ENCODE measurements around the gene OR2V2. TPM values are rescaled to one million over a fixed set of nuclear protein-coding genes. Genes with fewer than 3 reads are reported as not detected.

Gene OR2V2
- total and polyA plus RNA-seq, 2 donors (not counting 1 experiment from before 2014, with no cell fraction given) = not detected

DNA sequence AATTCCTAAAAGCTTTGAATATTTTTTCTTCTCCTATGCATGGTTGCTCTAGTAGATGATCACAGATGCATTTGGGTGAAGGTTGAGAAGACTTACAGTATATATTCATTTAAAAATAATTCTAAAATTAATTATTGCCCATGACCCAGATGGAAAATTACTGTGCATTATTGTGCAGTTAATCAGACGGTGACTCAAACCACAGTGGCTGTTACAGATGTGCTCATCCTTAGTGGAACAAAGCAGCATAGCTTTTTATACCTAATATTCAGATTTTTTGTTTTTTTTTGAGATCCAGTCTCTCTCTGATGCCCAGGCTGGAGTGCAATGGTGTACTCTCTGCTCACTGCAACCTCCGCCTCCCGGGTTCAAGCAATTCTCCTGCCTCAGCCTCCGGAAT is 27.1 kb upstream of the OR2V2 start:
- Histone ChIP-seq H3K4me1 (ENCODE audit: control insufficient read depth in 2 of 2, insufficient read depth in 2 of 2, low read length in 2 of 2) (peaks cover 1 to 2% of the 10 kb centered on the region in 2 donors), H3K27me3 (replicated peaks in 1 of 4; ENCODE audit: control extremely low read depth in 1 of 4, control insufficient read depth in 3 of 4, insufficient read depth in 4 of 4, low read length in 3 of 4) (peaks cover 0 to 38% (median 17%) of the 10 kb centered on the region in 4 experiments)

DNA sequence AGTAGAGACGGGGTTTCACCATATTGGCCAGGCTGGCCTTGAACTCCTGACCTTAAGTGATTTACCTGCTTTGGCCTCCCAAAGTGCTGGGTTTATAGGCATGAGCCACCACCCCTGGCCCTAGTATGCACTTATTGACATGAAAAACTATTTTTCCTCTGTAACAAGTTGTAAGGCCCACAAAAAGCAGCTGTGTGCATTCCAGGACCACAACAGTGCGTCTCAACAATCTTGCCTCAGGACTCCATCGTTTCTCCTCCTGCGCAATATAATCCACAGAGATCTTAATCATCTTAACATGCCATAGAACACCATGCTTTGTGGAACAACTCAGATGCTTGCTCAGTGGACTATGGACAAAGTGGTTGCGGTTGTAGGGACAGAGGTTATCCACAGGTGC is 26.6 kb upstream of the OR2V2 start:
- H3K36me3 ChIP-seq (replicated peaks in 1 of 2; ENCODE audit: control extremely low read depth in 1 of 2, control insufficient read depth in 1 of 2, extremely low read depth in 1 of 2, insufficient read depth in 2 of 2, low read length in 1 of 2) = no peaks in the 10 kb centered on the region
- no peaks in the 10 kb centered on the region for H3K4me1 ChIP-seq (ENCODE audit: control insufficient read depth in 2 of 2, insufficient read depth in 2 of 2, low read length in 2 of 2)
- no peak overlapping the region for H3K4me2 ChIP-seq (replicated peaks; ENCODE audit: low read depth, low read length, poor library complexity, severe bottlenecking)
- 93% methylated on average over 4 of the region's 5 CpGs for WGBS (ENCODE audit: insufficient coverage)
- no peak overlapping the region for H3K27ac ChIP-seq (ENCODE audit: low read length in 2 of 2)
- H3K9me3 ChIP-seq (ENCODE audit: control extremely low read depth in 1 of 3, control insufficient read depth in 2 of 3, insufficient read depth in 1 of 3, low read length in 2 of 3) = peaks cover 0 to 3% (median 0%) of the 10 kb centered on the region in 3 donors
- ChIA-PET CTCF (no interaction called here), POLR2A (no interaction called here)
- H3K79me2 ChIP-seq (ENCODE audit: control insufficient read depth, insufficient read depth, low read length) = no peaks in the 10 kb centered on the region
- no peak for TF ChIP-seq EZH2 (IDR thresholded peaks at IDR 0.05; ENCODE audit: borderline replicate concordance, insufficient read depth, low read depth, low read length, poor library complexity, severe bottlenecking)
- TF ChIP-seq, protein P1, sequence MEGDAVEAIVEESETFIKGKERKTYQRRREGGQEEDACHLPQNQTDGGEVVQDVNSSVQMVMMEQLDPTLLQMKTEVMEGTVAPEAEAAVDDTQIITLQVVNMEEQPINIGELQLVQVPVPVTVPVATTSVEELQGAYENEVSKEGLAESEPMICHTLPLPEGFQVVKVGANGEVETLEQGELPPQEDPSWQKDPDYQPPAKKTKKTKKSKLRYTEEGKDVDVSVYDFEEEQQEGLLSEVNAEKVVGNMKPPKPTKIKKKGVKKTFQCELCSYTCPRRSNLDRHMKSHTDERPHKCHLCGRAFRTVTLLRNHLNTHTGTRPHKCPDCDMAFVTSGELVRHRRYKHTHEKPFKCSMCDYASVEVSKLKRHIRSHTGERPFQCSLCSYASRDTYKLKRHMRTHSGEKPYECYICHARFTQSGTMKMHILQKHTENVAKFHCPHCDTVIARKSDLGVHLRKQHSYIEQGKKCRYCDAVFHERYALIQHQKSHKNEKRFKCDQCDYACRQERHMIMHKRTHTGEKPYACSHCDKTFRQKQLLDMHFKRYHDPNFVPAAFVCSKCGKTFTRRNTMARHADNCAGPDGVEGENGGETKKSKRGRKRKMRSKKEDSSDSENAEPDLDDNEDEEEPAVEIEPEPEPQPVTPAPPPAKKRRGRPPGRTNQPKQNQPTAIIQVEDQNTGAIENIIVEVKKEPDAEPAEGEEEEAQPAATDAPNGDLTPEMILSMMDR (IDR thresholded peaks at IDR 0.05) = no peak
- no peak overlapping the region for H3K9ac ChIP-seq (ENCODE audit: low read length)
- no peak overlapping the region for H2AFZ ChIP-seq (ENCODE audit: insufficient read depth, low read depth, low read length, poor library complexity, severe bottlenecking)
- Mint-ChIP-seq H3K4me1 (no peaks in the 10 kb centered on the region), H3K27ac (no peak overlapping the region), H3K27me3 (peaks cover 74% of the 10 kb centered on the region), H3K9me3 (ENCODE audit: insufficient read depth) (no peaks in the 10 kb centered on the region), H3K4me3 (no peak overlapping the region)
- DNase-seq (no peak), ATAC-seq (ENCODE audit: low read depth) (no peak)
- no peaks in the 10 kb centered on the region for H4K20me1 ChIP-seq (ENCODE audit: control insufficient read depth, insufficient read depth, low read length, poor library complexity, severe bottlenecking)
- H3K27me3 ChIP-seq (replicated peaks in 1 of 4; ENCODE audit: control extremely low read depth in 1 of 4, control insufficient read depth in 3 of 4, insufficient read depth in 4 of 4, low read length in 3 of 4) = peaks cover 0 to 36% (median 15%) of the 10 kb centered on the region in 4 experiments
- intact Hi-C loops (cut with micrococcal nuclease) = no loop called here
- H3K4me3 ChIP-seq (ENCODE audit: control extremely low read depth in 1 of 5, extremely low read depth in 1 of 5, insufficient read depth in 1 of 5, low read depth in 2 of 5, low read length in 4 of 5) = no peak overlapping the region

More for the DNA sequence above, 27.1 kb upstream of the OR2V2 start:
- H3K27ac ChIP-seq (ENCODE audit: low read length in 2 of 2) = no peak overlapping the region
- TF ChIP-seq EZH2 (IDR thresholded peaks at IDR 0.05; ENCODE audit: borderline replicate concordance, insufficient read depth, low read depth, low read length, poor library complexity, severe bottlenecking) = no peak
- TF ChIP-seq, protein P1 (IDR thresholded peaks at IDR 0.05) = no peak
- 100% methylated on average over 1 of the region's 4 CpGs for WGBS (ENCODE audit: insufficient coverage)
- H3K4me1 Mint-ChIP-seq = peaks cover under 1% of the 10 kb centered on the region
- CTCF ChIA-PET = no interaction called here
- no peak for ATAC-seq (ENCODE audit: low read depth)
- no peaks in the 10 kb centered on the region for H3K9me3 Mint-ChIP-seq (ENCODE audit: insufficient read depth)
- peaks cover 0 to 3% (median 0%) of the 10 kb centered on the region in 3 donors for H3K9me3 ChIP-seq (ENCODE audit: control extremely low read depth in 1 of 3, control insufficient read depth in 2 of 3, insufficient read depth in 1 of 3, low read length in 2 of 3)
- H3K79me2 ChIP-seq (ENCODE audit: control insufficient read depth, insufficient read depth, low read length) = no peaks in the 10 kb centered on the region
- intact Hi-C loops (cut with micrococcal nuclease) = no loop called here
- H3K4me2 ChIP-seq (replicated peaks; ENCODE audit: low read depth, low read length, poor library complexity, severe bottlenecking) = no peak overlapping the region
- no peak overlapping the region for H3K9ac ChIP-seq (ENCODE audit: low read length)
- H3K36me3 ChIP-seq (replicated peaks in 1 of 2; ENCODE audit: control extremely low read depth in 1 of 2, control insufficient read depth in 1 of 2, extremely low read depth in 1 of 2, insufficient read depth in 2 of 2, low read length in 1 of 2) = no peaks in the 10 kb centered on the region
- no peak overlapping the region for H2AFZ ChIP-seq (ENCODE audit: insufficient read depth, low read depth, low read length, poor library complexity, severe bottlenecking)
- H3K4me3 ChIP-seq (ENCODE audit: control extremely low read depth in 1 of 5, extremely low read depth in 1 of 5, insufficient read depth in 1 of 5, low read depth in 2 of 5, low read length in 4 of 5) = no peak overlapping the region
- DNase-seq = no peak
- POLR2A ChIA-PET = no interaction called here
- peaks cover 75% of the 10 kb centered on the region for H3K27me3 Mint-ChIP-seq
- no peaks in the 10 kb centered on the region for H4K20me1 ChIP-seq (ENCODE audit: control insufficient read depth, insufficient read depth, low read length, poor library complexity, severe bottlenecking)
- H3K4me3 Mint-ChIP-seq = no peak overlapping the region
- no peak overlapping the region for H3K27ac Mint-ChIP-seq

All from B cell (primary cell).